B cell (primary cell): ENCODE measurements around the gene RRP15. TPM values are rescaled to one million over a fixed set of nuclear protein-coding genes. Genes with fewer than 3 reads are reported as not detected.

Experiments
- ATAC-seq: fragments of 200-7000 bp; cut with Tn5 transposase; one replicate; pipeline ENCODE4 v1.10.0; 2021; ENCODE audit warnings: low read depth, mild to moderate bottlenecking, moderate number of reproducible peaks, moderate library complexity
- CTCF ChIA-PET: fragments of 350-600 bp; sonication (Branson Sonifier 250); formaldehyde crosslinking; loops from one replicate; lab custom pipeline; 2021; ENCODE audit warnings: antibody characterized with exemption, inconsistent platforms; lab: Charles Lee
- POLR2A ChIA-PET: fragments of 350-600 bp; sonication (Branson Sonifier 250); formaldehyde crosslinking; loops from one replicate; lab custom pipeline; 2021; ENCODE audit warnings: antibody characterized with exemption; lab: Charles Lee
- DNase-seq: peaks from one replicate; pipeline ENCODE4 v3.0.0; 2013
- H2AFZ ChIP-seq: 2 replicates; pipeline ENCODE4 v1.6.1; 2012; ENCODE audit warnings: mild to moderate bottlenecking, low read depth, low read length; ENCODE audit not compliant: insufficient read depth, poor library complexity, severe bottlenecking
- H3K27ac ChIP-seq, 2 donors: 1 replicate in 1 of 2; 2 replicates in 1 of 2; pipeline ENCODE4 v1.5.1; 2012 to 2013; ENCODE audit warnings: low read length in 2 of 2, mild to moderate bottlenecking in 2 of 2, moderate library complexity in 1 of 2
- H3K27me3 ChIP-seq, 4 experiments: fragments of 200-600 bp in 1 of 4; sonication (generic) in 1 of 4; replicated peaks in 1 of 4; 1 replicate in 2 of 4; 2 replicates in 2 of 4; pipeline versions ENCODE4 v1.6.1 to v1.7.0; 2013 to 2016; ENCODE audit warnings: low read length in 3 of 4, mild to moderate bottlenecking in 2 of 4, mixed read lengths in 1 of 4, moderate library complexity in 1 of 4; ENCODE audit not compliant: insufficient read depth in 4 of 4, control insufficient read depth in 3 of 4; ENCODE audit errors: control extremely low read depth in 1 of 4
- H3K36me3 ChIP-seq, 2 experiments: replicated peaks in 1 of 2; 1 replicate in 1 of 2; 2 replicates in 1 of 2; pipeline versions ENCODE4 v1.6.1 to v1.7.1; 2013; ENCODE audit warnings: low read length in 1 of 2; ENCODE audit not compliant: insufficient read depth in 2 of 2, control insufficient read depth in 1 of 2; ENCODE audit errors: control extremely low read depth in 1 of 2, extremely low read depth in 1 of 2
- H3K4me1 ChIP-seq, 2 donors: fragments of 200-600 bp in 1 of 2; sonication (generic) in 1 of 2; 1 replicate in 1 of 2; 2 replicates in 1 of 2; pipeline versions ENCODE4 v1.5.1 to v1.6.1; 2013 to 2017; ENCODE audit warnings: low read length in 2 of 2; ENCODE audit not compliant: control insufficient read depth in 2 of 2, insufficient read depth in 2 of 2
- H3K4me2 ChIP-seq: replicated peaks from 2 replicates; pipeline ENCODE3; 2012; ENCODE audit warnings: mild to moderate bottlenecking, low read depth, low read length; ENCODE audit not compliant: poor library complexity, severe bottlenecking
- H3K4me3 ChIP-seq, 5 experiments: fragments of 200-600 bp in 1 of 5; sonication (generic) in 1 of 5; 1 replicate in 3 of 5; 2 replicates in 2 of 5; pipeline versions ENCODE4 v1.5.1 to v1.7.0; 2011 to 2016; ENCODE audit warnings: low read length in 4 of 5, mild to moderate bottlenecking in 4 of 5, low read depth in 2 of 5, control low read depth in 1 of 5, moderate library complexity in 1 of 5; ENCODE audit not compliant: insufficient read depth in 1 of 5; ENCODE audit errors: control extremely low read depth in 1 of 5, extremely low read depth in 1 of 5
- H3K79me2 ChIP-seq: fragments of 200-600 bp; sonication (generic); one replicate; pipeline ENCODE4 v1.6.0; 2016; ENCODE audit warnings: low read length; ENCODE audit not compliant: control insufficient read depth, insufficient read depth
- H3K9ac ChIP-seq: fragments of 200-600 bp; sonication (generic); 2 replicates; pipeline ENCODE4 v1.6.1; 2017; ENCODE audit warnings: mild to moderate bottlenecking, low read length, moderate library complexity
- H3K9me3 ChIP-seq, 3 donors: one replicate each; pipeline versions ENCODE4 v1.6.1 to v1.7.1; 2013; ENCODE audit warnings: low read length in 2 of 3; ENCODE audit not compliant: control insufficient read depth in 2 of 3, insufficient read depth in 1 of 3; ENCODE audit errors: control extremely low read depth in 1 of 3
- H4K20me1 ChIP-seq: 2 replicates; pipeline ENCODE4 v1.6.0; 2012; ENCODE audit warnings: mild to moderate bottlenecking, low read length; ENCODE audit not compliant: insufficient read depth, control insufficient read depth, poor library complexity, severe bottlenecking
- H3K27ac Mint-ChIP-seq: one replicate; pipeline ENCODE4 v1.8.0; 2021; ENCODE audit warnings: mixed read lengths
- H3K27me3 Mint-ChIP-seq: one replicate; pipeline ENCODE4 v1.8.0; 2021; ENCODE audit warnings: mixed read lengths
- H3K4me1 Mint-ChIP-seq: one replicate; pipeline ENCODE4 v1.8.0; 2021; ENCODE audit warnings: mixed read lengths
- H3K4me3 Mint-ChIP-seq: one replicate; pipeline ENCODE4 v1.8.0; 2021; ENCODE audit warnings: mixed read lengths
- H3K9me3 Mint-ChIP-seq: one replicate; pipeline ENCODE4 v1.8.0; 2022; ENCODE audit warnings: mixed read lengths; ENCODE audit not compliant: insufficient read depth
- CTCF ChIP-seq: fragments of 200-600 bp; IDR thresholded peaks from one replicate; pipeline ENCODE4 v1.8.0; 2022; ENCODE audit warnings: antibody characterized with exemption, mild to moderate bottlenecking
- EZH2 ChIP-seq: IDR thresholded peaks from 2 replicates; pipeline ENCODE4 v1.6.1; 2012; ENCODE audit warnings: borderline replicate concordance, low read depth, mild to moderate bottlenecking, moderate library complexity, low read length; ENCODE audit not compliant: insufficient read depth, poor library complexity, severe bottlenecking
- WGBS: methylation state at CpG from one replicate; pipeline ENCODE4 v1.1.5; 2013; ENCODE audit warnings: missing lambda C conversion rate; ENCODE audit not compliant: insufficient coverage; 5-methylcytosine and 5-hydroxymethylcytosine counted together
- intact Hi-C: fragments of 100-400 bp; cut with micrococcal nuclease; formaldehyde crosslinking; loops from one replicate; pipeline ENCODE4 v1.10.0; 2022
- polyA plus RNA-seq: library from polyadenylated mRNA; depleted of rRNA; stranded (reverse); fragments of >200 nt; gene quantifications from 2 replicates; pipeline ENCODE4 v1.2.3, GENCODE V29; 2012
- total RNA-seq, 2 donors: library from RNA; stranded (reverse); fragments of 120-200 nt in 1 of 2; gene quantifications; 1 replicate in 1 of 2; 2 replicates in 1 of 2; pipeline versions ENCODE4 v1.2.3 to v1.2.4, GENCODE V29; 2013 to 2022

The RRP15 gene
- total and polyA plus RNA-seq, 2 donors (not counting 1 experiment from before 2014, with no cell fraction given): 1.3 to 20.2 TPM

- Histone ChIP-seq H3K36me3 (no peaks in the 10 kb centered on the region), H3K27me3 (peaks cover 0 to 14% (median 0%) of the 10 kb centered on the region in 4 experiments), H3K4me3 (no peak overlapping the region), H3K79me2 (no peaks in the 10 kb centered on the region), H3K9ac (no peak overlapping the region), H3K4me2 (no peak overlapping the region), H2AFZ (no peak overlapping the region), H3K4me1 (no peaks in the 10 kb centered on the region), H3K27ac (no peak overlapping the region), H4K20me1 (no peaks in the 10 kb centered on the region), H3K9me3 (no peaks in the 10 kb centered on the region)
- intact Hi-C loops: no loop called here
- no peak for TF ChIP-seq CTCF
- TF ChIP-seq EZH2: no peak
- Mint-ChIP-seq H3K4me1 (no peaks in the 10 kb centered on the region), H3K4me3 (no peak overlapping the region), H3K27me3 (peaks cover 30% of the 10 kb centered on the region), H3K27ac (no peak overlapping the region), H3K9me3 (no peaks in the 10 kb centered on the region)
- DNase-seq: no peak
- ChIA-PET POLR2A (no interaction called here), CTCF (no interaction called here)
- ATAC-seq: no peak
- 86% methylated on average over 1 of the region's 4 CpGs for WGBS
Measured at GRCh38 chr1:218250492-218250891, 34.6 kb upstream of the RRP15 start.

- ChIA-PET CTCF (no interaction called here), POLR2A (no interaction called here)
- Histone ChIP-seq H3K36me3 (no peaks in the 10 kb centered on the region), H3K27me3 (peaks cover 0 to 11% (median 0%) of the 10 kb centered on the region in 4 experiments), H2AFZ (no peak overlapping the region), H3K9me3 (no peaks in the 10 kb centered on the region), H3K9ac (no peak overlapping the region), H3K27ac (no peak overlapping the region), H3K79me2 (no peaks in the 10 kb centered on the region), H3K4me2 (no peak overlapping the region), H3K4me1 (no peaks in the 10 kb centered on the region), H4K20me1 (no peaks in the 10 kb centered on the region), H3K4me3 (no peak overlapping the region)
- TF ChIP-seq EZH2: no peak
- no peak overlapping the region for H3K4me3 Mint-ChIP-seq
- DNase-seq: no peak
- no peak overlapping the region for H3K27ac Mint-ChIP-seq
- intact Hi-C loops: no loop called here
- no peaks in the 10 kb centered on the region for H3K4me1 Mint-ChIP-seq
- WGBS: 59% methylated on average over 4 of the region's 8 CpGs
- no peaks in the 10 kb centered on the region for H3K9me3 Mint-ChIP-seq
- no peak for ATAC-seq
- H3K27me3 Mint-ChIP-seq: peaks cover 19% of the 10 kb centered on the region
Measured at GRCh38 chr1:218254296-218254946, 30.7 kb upstream of the RRP15 start.
